ENCODE data around the gene EMC9. TPM values are rescaled to one million over a fixed set of nuclear protein-coding genes. Genes with fewer than 3 reads are reported as not detected.
A peak's percentile ranks its signal among the peaks of the same experiment; 100 is the strongest.

Gene EMC9
- total RNA-seq, 3 donors from 2014 or later, result 15.9 to 18.9 (median 17.4) TPM

- Mint-ChIP-seq H3K9me3 (no peaks in the 10 kb centered on the region), H3K4me1 (ENCODE audit: low read depth) (peaks cover 34% of the 10 kb centered on the region), H3K4me3 (peak overlapping the region; percentile 97), H3K27me3 (ENCODE audit: low read depth) (no peaks in the 10 kb centered on the region), H3K36me3 (ENCODE audit: insufficient read depth) (peaks cover 10% of the 10 kb centered on the region)
- ATAC-seq (no peak), DNase-seq (no peak)
Measured at GRCh38 chr14:24093207-24093900, 48.0 kb downstream of the EMC9 start.

DNA sequence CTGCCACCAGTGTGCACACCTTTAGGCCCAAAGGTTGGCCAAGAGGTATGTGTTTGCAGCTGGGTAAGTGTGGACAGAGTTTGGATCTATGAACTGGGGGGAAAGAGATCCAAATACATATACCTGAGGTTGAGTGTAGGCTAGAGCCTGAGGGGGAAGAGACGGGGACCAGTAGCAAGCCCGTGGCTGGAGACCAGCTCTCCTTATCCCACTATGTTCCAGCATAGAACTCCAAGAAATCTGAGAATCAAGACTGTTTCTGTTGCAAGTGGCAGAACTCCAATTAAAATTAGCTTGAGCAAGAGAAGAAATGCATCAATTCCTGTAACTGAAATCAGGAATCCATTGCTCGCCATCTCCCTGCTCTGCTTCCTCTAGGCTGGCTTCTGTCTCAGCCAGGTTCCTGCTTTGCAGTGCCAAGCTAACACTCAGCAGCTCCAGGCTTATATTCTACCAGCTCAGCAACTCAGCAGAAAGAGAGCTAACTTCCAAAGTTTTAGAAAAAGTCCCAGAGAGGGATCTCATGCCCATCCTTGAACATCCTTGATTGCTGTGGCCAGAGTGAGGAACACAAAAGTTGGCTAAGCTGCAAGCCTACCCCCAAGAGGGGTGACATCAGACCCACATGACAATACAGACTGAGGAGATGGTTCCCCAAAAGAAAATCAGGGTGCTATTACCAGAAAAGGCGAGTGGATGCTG is 48.7 kb downstream of the EMC9 start:
- H3K4me1 Mint-ChIP-seq (ENCODE audit: low read depth), result peaks cover 34% of the 10 kb centered on the region
- H3K9me3 Mint-ChIP-seq, result no peaks in the 10 kb centered on the region
- DNase-seq, result no peak
- peak overlapping the region; percentile 97 for H3K4me3 Mint-ChIP-seq
- ATAC-seq, result no peak
- H3K27me3 Mint-ChIP-seq (ENCODE audit: low read depth), result no peaks in the 10 kb centered on the region
- H3K36me3 Mint-ChIP-seq (ENCODE audit: insufficient read depth), result peaks cover 10% of the 10 kb centered on the region

DNA sequence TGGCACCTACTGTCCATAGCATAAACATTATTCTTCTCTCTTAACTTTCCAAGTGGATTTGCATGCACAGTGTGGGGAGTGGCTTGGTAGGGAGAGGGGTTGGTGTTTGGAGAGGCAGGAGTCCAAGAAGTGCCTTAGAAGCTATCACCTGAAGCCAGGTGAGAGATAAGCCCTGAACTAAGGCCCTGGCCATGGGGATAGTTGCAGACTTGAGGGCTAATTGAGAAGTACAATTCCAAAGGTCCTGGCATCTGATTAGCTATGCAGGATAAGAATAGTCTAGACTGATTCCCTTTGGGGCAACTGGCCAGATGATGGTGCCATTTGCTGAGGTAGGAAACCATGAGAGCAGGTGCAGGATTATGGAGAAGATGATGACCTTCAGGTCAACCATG is 49.3 kb downstream of the EMC9 start:
- DNase-seq (no peak), ATAC-seq (no peak)
- H3K4me3 Mint-ChIP-seq, result peak overlapping the region; percentile 97
- peaks cover 34% of the 10 kb centered on the region for H3K4me1 Mint-ChIP-seq (ENCODE audit: low read depth)
- no peaks in the 10 kb centered on the region for H3K9me3 Mint-ChIP-seq
- H3K27me3 Mint-ChIP-seq (ENCODE audit: low read depth), result no peaks in the 10 kb centered on the region
- peaks cover 10% of the 10 kb centered on the region for H3K36me3 Mint-ChIP-seq (ENCODE audit: insufficient read depth)

GRCh38 chr14:24089890-24090289 is 51.5 kb downstream of the EMC9 start:
- Mint-ChIP-seq H3K4me3 (no peak overlapping the region), H3K9me3 (no peaks in the 10 kb centered on the region), H3K4me1 (ENCODE audit: low read depth) (peaks cover 19% of the 10 kb centered on the region), H3K36me3 (ENCODE audit: insufficient read depth) (no peaks in the 10 kb centered on the region), H3K27me3 (ENCODE audit: low read depth) (no peaks in the 10 kb centered on the region)
- DNase-seq (no peak), ATAC-seq (no peak)

Other genes starting within 250 kb of the EMC9 start
- 10 to 100 TPM; 12.6 to 23.0 (median 19.4) TPM for gene DHRS4, start 187.8 kb downstream of the EMC9 start, total RNA-seq
- 10 to 100 TPM; 10.8 to 15.9 (median 12.5) TPM for gene DHRS4L2, start 152.7 kb downstream of the EMC9 start, total RNA-seq
- gene CARMIL3, start 89.6 kb downstream of the EMC9 start, total RNA-seq, result 1 to 10 TPM; 1.3 to 1.8 (median 1.3) TPM
- gene CPNE6, start 70.0 kb downstream of the EMC9 start, total RNA-seq, result not detected
- 10 to 100 TPM; 38.7 to 69.4 (median 47.9) TPM for gene PCK2, start 47.3 kb downstream of the EMC9 start, total RNA-seq
- gene DCAF11, start 26.8 kb downstream of the EMC9 start, total RNA-seq, result 10 to 100 TPM; 45.7 to 57.6 (median 50.7) TPM
- gene NRL, start 26.6 kb downstream of the EMC9 start, total RNA-seq, result 1 to 10 TPM; 1.2 to 2.3 (median 1.4) TPM
- 1 to 10 TPM in 1 of 3 donors, under 1 TPM in 2; 0.38 to 1.3 (median 0.69) TPM for gene FITM1, start 10.9 kb downstream of the EMC9 start, total RNA-seq
- gene PSME1, start 5.4 kb downstream of the EMC9 start, total RNA-seq, result 100 to 1,000 TPM; 354 to 391 (median 378) TPM
- gene PSME2, start 5.0 kb upstream of the EMC9 start, total RNA-seq, result 100 to 1,000 TPM; 433 to 479 (median 471) TPM
- 100 to 1,000 TPM in 2 of 3 donors, 10 to 100 TPM in 1; 99.4 to 108 (median 106) TPM for gene RNF31, start 5.9 kb upstream of the EMC9 start, total RNA-seq
- 100 to 1,000 TPM; 110 to 152 (median 121) TPM for gene IRF9, start 19.7 kb upstream of the EMC9 start, total RNA-seq
- gene REC8, start 30.5 kb upstream of the EMC9 start, total RNA-seq, result 10 to 100 TPM; 17.4 to 24.8 (median 19.9) TPM
- gene IPO4, start 47.2 kb upstream of the EMC9 start, total RNA-seq, result 100 to 1,000 TPM; 265 to 293 (median 265) TPM
- gene TM9SF1, start 53.9 kb upstream of the EMC9 start, total RNA-seq, result 10 to 100 TPM; 30.4 to 34.6 (median 33.7) TPM
- gene TSSK4, start 64.1 kb upstream of the EMC9 start, total RNA-seq, result under 1 TPM in 1 of 3 donors, not detected in 2; 0.33 TPM
- gene CHMP4A, start 71.9 kb upstream of the EMC9 start, total RNA-seq, result 10 to 100 TPM; 71.7 to 85.5 (median 85.4) TPM
- gene MDP1, start 74.5 kb upstream of the EMC9 start, total RNA-seq, result 10 to 100 TPM; 16.3 to 19.5 (median 18.4) TPM
- 100 to 1,000 TPM; 197 to 217 (median 205) TPM for gene NEDD8, start 90.8 kb upstream of the EMC9 start, total RNA-seq
- 10 to 100 TPM; 29.6 to 30.8 (median 29.7) TPM for gene GMPR2, start 91.3 kb upstream of the EMC9 start, total RNA-seq
- 100 to 1,000 TPM in 2 of 3 donors, 10 to 100 TPM in 1; 87.2 to 110 (median 103) TPM for gene TINF2, start 101.0 kb upstream of the EMC9 start, total RNA-seq
- gene TGM1, start 121.6 kb upstream of the EMC9 start, total RNA-seq, result 1 to 10 TPM; 2.6 to 8.1 (median 2.6) TPM
- gene RABGGTA, start 130.0 kb upstream of the EMC9 start, total RNA-seq, result 10 to 100 TPM; 52.2 to 58.8 (median 53.4) TPM
- gene DHRS1, start 158.2 kb upstream of the EMC9 start, total RNA-seq, result 1 to 10 TPM; 2.6 to 4.2 (median 3.1) TPM
- gene NOP9, start 158.3 kb upstream of the EMC9 start, total RNA-seq, result 10 to 100 TPM; 67.8 to 71.0 (median 68.0) TPM
- 1 to 10 TPM; 6.5 to 7.3 (median 7.2) TPM for gene CIDEB, start 166.4 kb upstream of the EMC9 start, total RNA-seq
- 10 to 100 TPM in 2 of 3 donors, 1 to 10 TPM in 1; 9.0 to 10.8 (median 10.4) TPM for gene LTB4R2, start 168.5 kb upstream of the EMC9 start, total RNA-seq
- 1 to 10 TPM; 7.0 to 8.0 (median 7.8) TPM for gene LTB4R, start 169.9 kb upstream of the EMC9 start, total RNA-seq
- gene ADCY4, start 193.5 kb upstream of the EMC9 start, total RNA-seq, result under 1 TPM; 0.43 to 0.76 (median 0.53) TPM
- gene RIPK3, start 198.4 kb upstream of the EMC9 start, total RNA-seq, result 1 to 10 TPM; 5.9 to 8.0 (median 6.2) TPM
- under 1 TPM; 0.13 to 0.38 (median 0.32) TPM for gene NFATC4, start 226.6 kb upstream of the EMC9 start, total RNA-seq